Bronchial epithelial cell (primary cell): Measurements from ENCODE around the gene RRP9. TPM values are rescaled to one million over a fixed set of nuclear protein-coding genes. Genes with fewer than 3 reads are reported as not detected.
"Not testable (repeated sequence)": the region's sequence is repeated elsewhere in the genome, so short reads cannot be mapped to it uniquely, and the experiment has no call there.

ENCODE experiments used
- DNase-seq: peaks from one replicate; pipeline ENCODE4 v3.0.0-alpha.2; 2010; ENCODE audit warnings: low read depth
- FAIRE-seq: peaks from 2 replicates; lab custom pipeline; 2011; peaks lifted over from hg19 to GRCh38; lab: Jason Lieb, UNC
- H3K27me3 ChIP-seq: 2 replicates; pipeline ENCODE4 v1.5.1; 2011; ENCODE audit warnings: low read length; ENCODE audit not compliant: control insufficient read depth, insufficient read depth
- H3K36me3 ChIP-seq: 2 replicates; pipeline ENCODE4 v1.5.1; 2011; ENCODE audit warnings: low read length; ENCODE audit not compliant: control insufficient read depth, insufficient read depth
- H3K4me3 ChIP-seq: 2 replicates; pipeline ENCODE4 v1.5.1; 2011; ENCODE audit warnings: mild to moderate bottlenecking, low read depth, low read length, control low read depth
- CTCF ChIP-seq: IDR thresholded peaks from 2 replicates; pipeline ENCODE4 v1.5.1; 2011; ENCODE audit warnings: mild to moderate bottlenecking, moderate library complexity, low read length, control low read depth, inconsistent platforms; ENCODE audit not compliant: insufficient read depth, severe bottlenecking
- total RNA-seq: library from RNA; depleted of rRNA; stranded (reverse); fragments of >200 nt; gene quantifications from 2 replicates; pipeline ENCODE4 v1.2.1, GENCODE V29; 2014

RRP9 gene
- total RNA-seq: 27.1 and 70.8 TPM in 2 replicates

- FAIRE-seq (peak; percentile 94), DNase-seq (peak; percentile 99)
- Histone ChIP-seq H3K27me3 (no peaks in the 10 kb centered on the region), H3K36me3 (peaks cover 15% of the 10 kb centered on the region), H3K4me3 (peak within 1 kb of the TSS; percentile 93)
- TF ChIP-seq CTCF: peak; percentile 100
These were observed at the start of gene RRP9, which contains the start of gene PARP3 for GRCh38 chr3:51941798-51942602. Gene RRP9, minus strand, starts transcription at chr3:51941904. Its CDS starts 37 bp downstream, at chr3:51941867. Gene PARP3, plus strand, starts transcription at chr3:51942363. Its CDS starts 993 bp downstream, at chr3:51943356.

GRCh38 chr3:51990501-51990971, 48.8 kb upstream of the RRP9 start:
- not testable (repeated sequence) for FAIRE-seq, DNase-seq, H3K27me3 ChIP-seq, H3K4me3 ChIP-seq
- H3K36me3 ChIP-seq: peaks cover 17% of the 10 kb centered on the region

DNA sequence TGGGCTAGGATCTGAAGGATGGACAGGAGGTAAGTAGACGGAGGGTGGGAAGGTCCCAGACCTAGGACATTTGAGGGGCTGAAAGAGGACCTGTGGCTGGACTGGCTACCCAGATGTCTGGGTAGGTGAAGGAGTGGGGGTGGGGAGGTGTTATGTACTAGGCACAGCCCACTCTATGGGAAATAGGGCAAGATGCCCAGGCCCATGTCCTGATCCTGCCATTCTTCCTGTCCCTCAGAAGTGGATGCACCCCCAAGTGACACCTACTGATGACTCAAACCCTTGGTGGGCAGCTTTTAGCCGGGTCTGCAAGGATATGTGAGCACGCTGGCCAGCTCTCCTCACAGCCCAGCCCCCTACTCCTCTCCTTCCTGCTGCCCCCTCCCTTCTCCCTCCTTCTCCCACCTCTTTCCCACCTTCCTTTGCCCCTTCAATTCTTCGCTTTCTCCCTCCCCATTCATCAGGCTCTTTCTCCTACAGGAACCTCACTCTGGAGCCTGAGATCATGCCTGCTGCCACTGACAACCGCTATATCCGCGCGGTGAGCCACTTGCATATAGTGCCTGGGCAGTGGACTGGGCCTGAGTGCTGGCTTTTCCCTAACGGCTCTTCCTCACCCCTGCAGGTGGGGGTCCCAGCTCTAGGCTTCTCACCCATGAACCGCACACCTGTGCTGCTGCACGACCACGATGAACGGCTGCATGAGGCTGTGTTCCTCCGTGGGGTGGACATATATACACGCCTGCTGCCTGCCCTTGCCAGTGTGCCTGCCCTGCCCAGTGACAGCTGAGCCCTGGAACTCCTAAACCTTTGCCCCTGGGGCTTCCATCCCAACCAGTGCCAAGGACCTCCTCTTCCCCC, 46.8 kb upstream of the RRP9 start:
- TF ChIP-seq CTCF: no peak
- peaks cover 10% of the 10 kb centered on the region for H3K36me3 ChIP-seq
- DNase-seq (no peak), FAIRE-seq (no peak)
- no peak overlapping the region for H3K4me3 ChIP-seq
- no peaks in the 10 kb centered on the region for H3K27me3 ChIP-seq

- DNase-seq: no peak
- no peak for TF ChIP-seq CTCF
These were observed 45.9 kb upstream of the RRP9 start for GRCh38 chr3:51987568-51987967.

GRCh38 chr3:51986010-51986947, 44.6 kb upstream of the RRP9 start:
- DNase-seq (no peak), FAIRE-seq (no peak)
- no peak overlapping the region for H3K4me3 ChIP-seq
- no peak for TF ChIP-seq CTCF
- peaks cover 3% of the 10 kb centered on the region for H3K36me3 ChIP-seq
- no peaks in the 10 kb centered on the region for H3K27me3 ChIP-seq

More at GRCh38 chr3:51987568-51987967, 45.9 kb upstream of the RRP9 start:
- Histone ChIP-seq H3K4me3 (no peak overlapping the region), H3K36me3 (peaks cover 6% of the 10 kb centered on the region), H3K27me3 (no peaks in the 10 kb centered on the region)
- FAIRE-seq: no peak
